NB4 (cell line): Measurements from ENCODE around the gene NUP188.
A peak's percentile ranks its signal among the peaks of the same experiment; 100 is the strongest.

Experiments
- DNase-seq: peaks from one replicate; pipeline ENCODE4 v3.0.0; 2010; ENCODE audit warnings: low read depth
- H3K4me3 ChIP-seq: one replicate; pipeline ENCODE4 v1.5.1; 2011; ENCODE audit warnings: mild to moderate bottlenecking, low read depth, low read length, moderate library complexity
- MAX ChIP-seq: IDR thresholded peaks from 2 replicates; pipeline ENCODE4 v1.6.1; 2011; ENCODE audit warnings: low read depth, low read length
- MYC ChIP-seq: IDR thresholded peaks from 2 replicates; pipeline ENCODE4 v1.6.1; 2011; ENCODE audit warnings: low read depth, low read length
- POLR2A ChIP-seq: IDR thresholded peaks from 2 replicates; pipeline ENCODE4 v1.6.1; 2011; ENCODE audit warnings: mild to moderate bottlenecking; ENCODE audit not compliant: insufficient read length; ENCODE audit errors: extremely low read depth
- TF ChIP-seq, protein P1 (sequence below): IDR thresholded peaks from one replicate; pipeline ENCODE4 v1.5.1; 2012; ENCODE audit warnings: low read depth, low read length

Gene NUP188, protein sequence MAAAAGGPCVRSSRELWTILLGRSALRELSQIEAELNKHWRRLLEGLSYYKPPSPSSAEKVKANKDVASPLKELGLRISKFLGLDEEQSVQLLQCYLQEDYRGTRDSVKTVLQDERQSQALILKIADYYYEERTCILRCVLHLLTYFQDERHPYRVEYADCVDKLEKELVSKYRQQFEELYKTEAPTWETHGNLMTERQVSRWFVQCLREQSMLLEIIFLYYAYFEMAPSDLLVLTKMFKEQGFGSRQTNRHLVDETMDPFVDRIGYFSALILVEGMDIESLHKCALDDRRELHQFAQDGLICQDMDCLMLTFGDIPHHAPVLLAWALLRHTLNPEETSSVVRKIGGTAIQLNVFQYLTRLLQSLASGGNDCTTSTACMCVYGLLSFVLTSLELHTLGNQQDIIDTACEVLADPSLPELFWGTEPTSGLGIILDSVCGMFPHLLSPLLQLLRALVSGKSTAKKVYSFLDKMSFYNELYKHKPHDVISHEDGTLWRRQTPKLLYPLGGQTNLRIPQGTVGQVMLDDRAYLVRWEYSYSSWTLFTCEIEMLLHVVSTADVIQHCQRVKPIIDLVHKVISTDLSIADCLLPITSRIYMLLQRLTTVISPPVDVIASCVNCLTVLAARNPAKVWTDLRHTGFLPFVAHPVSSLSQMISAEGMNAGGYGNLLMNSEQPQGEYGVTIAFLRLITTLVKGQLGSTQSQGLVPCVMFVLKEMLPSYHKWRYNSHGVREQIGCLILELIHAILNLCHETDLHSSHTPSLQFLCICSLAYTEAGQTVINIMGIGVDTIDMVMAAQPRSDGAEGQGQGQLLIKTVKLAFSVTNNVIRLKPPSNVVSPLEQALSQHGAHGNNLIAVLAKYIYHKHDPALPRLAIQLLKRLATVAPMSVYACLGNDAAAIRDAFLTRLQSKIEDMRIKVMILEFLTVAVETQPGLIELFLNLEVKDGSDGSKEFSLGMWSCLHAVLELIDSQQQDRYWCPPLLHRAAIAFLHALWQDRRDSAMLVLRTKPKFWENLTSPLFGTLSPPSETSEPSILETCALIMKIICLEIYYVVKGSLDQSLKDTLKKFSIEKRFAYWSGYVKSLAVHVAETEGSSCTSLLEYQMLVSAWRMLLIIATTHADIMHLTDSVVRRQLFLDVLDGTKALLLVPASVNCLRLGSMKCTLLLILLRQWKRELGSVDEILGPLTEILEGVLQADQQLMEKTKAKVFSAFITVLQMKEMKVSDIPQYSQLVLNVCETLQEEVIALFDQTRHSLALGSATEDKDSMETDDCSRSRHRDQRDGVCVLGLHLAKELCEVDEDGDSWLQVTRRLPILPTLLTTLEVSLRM (N-terminal part only)

DNA sequence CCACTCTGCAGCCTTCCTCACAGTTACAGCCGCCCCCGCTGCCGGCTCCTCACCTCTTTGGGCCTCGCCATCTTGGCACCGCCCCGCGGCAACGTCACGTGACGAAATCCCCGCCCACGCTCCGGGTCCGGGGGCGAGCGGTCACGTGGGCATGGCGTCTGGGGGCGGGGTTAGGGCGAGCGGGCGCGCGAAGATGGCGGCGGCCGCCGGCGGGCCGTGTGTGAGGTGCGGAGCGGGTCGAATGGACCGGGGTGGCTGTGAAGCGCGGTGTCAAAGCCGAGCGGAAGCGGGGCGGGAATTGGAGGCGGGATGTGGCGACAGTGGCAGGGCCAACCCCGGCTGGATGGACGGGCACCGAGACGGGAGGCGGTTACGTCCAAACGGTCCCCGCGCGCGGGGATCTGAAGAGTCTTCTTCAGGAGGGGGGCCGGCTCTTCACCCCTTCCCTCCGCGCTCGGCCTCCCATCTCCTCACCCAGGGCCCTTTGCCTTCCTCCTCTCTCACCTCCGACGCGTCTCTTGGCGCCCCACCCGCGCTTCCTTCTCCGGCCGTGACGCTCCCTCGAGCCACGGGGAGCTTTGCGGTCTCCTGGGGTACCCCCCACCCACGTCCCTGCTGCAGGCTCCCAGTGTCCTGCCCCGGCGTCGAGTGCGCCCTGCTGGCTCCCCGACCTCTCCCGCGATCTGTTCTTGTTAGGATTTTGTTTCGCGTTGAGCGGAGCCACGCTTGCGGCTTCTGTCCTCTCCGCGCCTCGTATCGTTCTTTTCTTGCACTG, at the start of gene NUP188, which contains the start of gene DOLK:
Gene NUP188, plus strand, starts transcription at position 173 of the 775 bp plus-strand sequence. Its CDS starts 21 bp downstream, at position 194.
Gene DOLK, minus strand, starts transcription at position 77 of the 775 bp plus-strand sequence. CDS start 300 bp downstream, outside the sequence.
- H3K4me3 ChIP-seq, result peak within 1 kb of the TSS; percentile 87
- TF ChIP-seq, protein P1, sequence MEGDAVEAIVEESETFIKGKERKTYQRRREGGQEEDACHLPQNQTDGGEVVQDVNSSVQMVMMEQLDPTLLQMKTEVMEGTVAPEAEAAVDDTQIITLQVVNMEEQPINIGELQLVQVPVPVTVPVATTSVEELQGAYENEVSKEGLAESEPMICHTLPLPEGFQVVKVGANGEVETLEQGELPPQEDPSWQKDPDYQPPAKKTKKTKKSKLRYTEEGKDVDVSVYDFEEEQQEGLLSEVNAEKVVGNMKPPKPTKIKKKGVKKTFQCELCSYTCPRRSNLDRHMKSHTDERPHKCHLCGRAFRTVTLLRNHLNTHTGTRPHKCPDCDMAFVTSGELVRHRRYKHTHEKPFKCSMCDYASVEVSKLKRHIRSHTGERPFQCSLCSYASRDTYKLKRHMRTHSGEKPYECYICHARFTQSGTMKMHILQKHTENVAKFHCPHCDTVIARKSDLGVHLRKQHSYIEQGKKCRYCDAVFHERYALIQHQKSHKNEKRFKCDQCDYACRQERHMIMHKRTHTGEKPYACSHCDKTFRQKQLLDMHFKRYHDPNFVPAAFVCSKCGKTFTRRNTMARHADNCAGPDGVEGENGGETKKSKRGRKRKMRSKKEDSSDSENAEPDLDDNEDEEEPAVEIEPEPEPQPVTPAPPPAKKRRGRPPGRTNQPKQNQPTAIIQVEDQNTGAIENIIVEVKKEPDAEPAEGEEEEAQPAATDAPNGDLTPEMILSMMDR, result no peak
- TF ChIP-seq MYC (peak; percentile 82), MAX (peak; percentile 98), POLR2A (peak; percentile 96)
- DNase-seq, result peak; percentile 94

GRCh38 chr9:128898382-128898781, 49.1 kb upstream of the NUP188 start:
- TF ChIP-seq POLR2A, result no peak
- TF ChIP-seq, protein P1, result no peak
- TF ChIP-seq MYC, result no peak
- TF ChIP-seq MAX, result no peak
- no peak for DNase-seq
- H3K4me3 ChIP-seq, result no peak overlapping the region

DNA sequence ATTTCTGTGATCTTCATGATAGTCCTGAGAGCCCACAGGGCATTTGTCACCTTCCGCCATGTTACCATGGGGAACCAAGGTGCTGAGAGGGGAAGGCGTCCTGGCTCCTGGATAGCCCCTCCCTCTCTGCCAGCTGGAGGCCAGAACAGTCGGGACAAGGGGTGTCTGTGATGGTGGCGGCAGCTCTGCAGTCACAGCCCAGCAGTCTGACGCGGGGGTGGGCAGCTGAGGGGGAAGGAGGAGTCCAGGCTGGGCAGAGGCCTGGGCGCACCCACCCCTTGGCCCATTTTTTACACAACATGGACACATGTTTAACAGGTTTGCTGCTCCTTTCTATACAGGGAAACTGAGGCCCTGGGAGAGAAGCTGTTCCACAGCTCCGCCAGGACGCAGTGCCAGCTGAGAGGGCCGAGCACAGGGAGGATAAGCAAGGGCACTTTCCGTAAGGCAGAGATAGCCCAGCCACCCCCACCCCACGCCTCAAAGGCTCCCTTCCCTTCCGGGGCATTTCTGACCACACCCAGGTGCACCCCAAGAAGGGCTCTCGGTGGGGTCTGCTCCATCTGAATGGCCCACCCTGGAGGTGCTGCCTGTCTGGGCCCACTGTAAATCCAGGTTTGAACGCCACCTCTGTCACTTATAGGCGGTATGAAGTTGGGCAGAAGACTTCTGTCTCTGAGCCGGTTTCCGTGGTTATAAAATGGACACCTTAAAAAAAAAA, 48.5 kb upstream of the NUP188 start:
- no peak overlapping the region for H3K4me3 ChIP-seq
- TF ChIP-seq MAX (no peak), POLR2A (no peak)
- TF ChIP-seq, protein P1, result no peak
- no peak for DNase-seq

- DNase-seq, result peak; percentile 93
Observed at GRCh38 chr9:128899566-128900322, 47.8 kb upstream of the NUP188 start.

More at GRCh38 chr9:128899566-128900322, 47.8 kb upstream of the NUP188 start:
- no peak overlapping the region for H3K4me3 ChIP-seq
- TF ChIP-seq MYC (peak; percentile 29; the same call in 1 of the 2 replicates), MAX (peak; percentile 75)
- TF ChIP-seq, protein P1, result no peak
